GM23338 (cell line): ENCODE results near the gene ASIC3. TPM values are rescaled to one million over a fixed set of nuclear protein-coding genes. Genes with fewer than 3 reads are reported as not detected.

Source experiments
- ATAC-seq: fragments of 200-7000 bp; cut with Tn5 transposase; 3 replicates; pipeline ENCODE4 v1.9.1; 2020
- DNase-seq: peaks from one replicate; pipeline ENCODE4 v3.0.0-alpha.2; 2015; ENCODE audit warnings: low spot score
- H2AFZ ChIP-seq: fragments of 200-600 bp; sonication (generic); 2 replicates; pipeline ENCODE4 v1.8.0; 2016; ENCODE audit warnings: antibody characterized with exemption, mild to moderate bottlenecking, moderate library complexity
- H3F3A ChIP-seq: fragments of 200-600 bp; sonication (generic); replicated peaks from 2 replicates; pipeline ENCODE4 v1.8.0; 2017; ENCODE audit warnings: antibody characterized with exemption, mixed run types, low read depth
- H3K27ac ChIP-seq: fragments of 200-600 bp; sonication (generic); 2 replicates; pipeline ENCODE4 v1.6.1; 2016; ENCODE audit warnings: low read depth
- H3K27me3 ChIP-seq: fragments of 200-600 bp; sonication (generic); 2 replicates; pipeline ENCODE4 v1.8.0; 2016; ENCODE audit warnings: mild to moderate bottlenecking, mixed run types, moderate library complexity; ENCODE audit not compliant: insufficient read depth
- H3K36me3 ChIP-seq: fragments of 200-600 bp; sonication (generic); 2 replicates; pipeline ENCODE4 v1.8.0; 2016; ENCODE audit warnings: mild to moderate bottlenecking; ENCODE audit not compliant: insufficient read depth
- H3K4me1 ChIP-seq: fragments of 200-600 bp; sonication (generic); 2 replicates; pipeline ENCODE4 v1.8.0; 2016; ENCODE audit warnings: mild to moderate bottlenecking, moderate library complexity; ENCODE audit not compliant: insufficient read depth
- H3K4me2 ChIP-seq: fragments of 200-600 bp; sonication (generic); 2 replicates; pipeline ENCODE4 v1.7.1; 2017; ENCODE audit warnings: mixed run types
- H3K4me3 ChIP-seq: fragments of 200-600 bp; sonication (generic); 2 replicates; pipeline ENCODE4 v1.6.1; 2016; ENCODE audit warnings: mixed run types
- H3K79me2 ChIP-seq: fragments of 200-600 bp; sonication (generic); replicated peaks from 2 replicates; pipeline ENCODE4 v1.8.0; 2017; ENCODE audit warnings: mild to moderate bottlenecking; ENCODE audit not compliant: insufficient read depth
- H3K9me2 ChIP-seq: fragments of 200-600 bp; sonication (generic); 2 replicates; pipeline ENCODE4 v1.8.0; 2017; ENCODE audit not compliant: insufficient read depth
- H4K20me1 ChIP-seq: fragments of 200-600 bp; sonication (generic); replicated peaks from 2 replicates; pipeline ENCODE4 v1.8.0; 2017; ENCODE audit warnings: mild to moderate bottlenecking; ENCODE audit not compliant: insufficient read depth
- H3K27ac Mint-ChIP-seq: 2 replicates; pipeline ENCODE4 v1.8.0; 2020; ENCODE audit warnings: inconsistent platforms, mild to moderate bottlenecking, moderate library complexity, mixed read lengths
- H3K27me3 Mint-ChIP-seq: 3 replicates; pipeline ENCODE4 v1.8.0; 2022; ENCODE audit warnings: low read depth, mild to moderate bottlenecking, moderate library complexity, mixed read lengths, inconsistent platforms; ENCODE audit not compliant: insufficient read depth, poor library complexity
- H3K36me3 Mint-ChIP-seq: 3 replicates; pipeline ENCODE4 v1.8.0; 2021; ENCODE audit warnings: low read depth, mild to moderate bottlenecking, inconsistent platforms, moderate library complexity, mixed read lengths
- H3K4me1 Mint-ChIP-seq: 3 replicates; pipeline ENCODE4 v1.8.0; 2020; ENCODE audit warnings: mild to moderate bottlenecking, inconsistent platforms, mixed read lengths
- H3K4me3 Mint-ChIP-seq: 3 replicates; pipeline ENCODE4 v1.8.0; 2021; ENCODE audit warnings: moderate library complexity, mild to moderate bottlenecking, inconsistent platforms, mixed read lengths
- H3K9me3 Mint-ChIP-seq: 3 replicates; pipeline ENCODE4 v1.8.0; 2020; ENCODE audit warnings: moderate library complexity, mild to moderate bottlenecking, inconsistent platforms, mixed read lengths
- CREB1 ChIP-seq: fragments of 250-450 bp; sonication (Bioruptor Pico); IDR thresholded peaks from 2 replicates; pipeline ENCODE4 v1.5.0; 2020; ENCODE audit warnings: low read depth, mild to moderate bottlenecking, moderate library complexity
- EZH2 ChIP-seq: fragments of 200-600 bp; sonication (generic); IDR thresholded peaks from one replicate; pipeline ENCODE4 v1.8.0; 2017; ENCODE audit warnings: antibody characterized with exemption, mild to moderate bottlenecking, low read depth; ENCODE audit not compliant: unreplicated experiment
- EZH2phosphoT487 ChIP-seq: fragments of 200-600 bp; sonication (generic); IDR thresholded peaks from one replicate; pipeline ENCODE4 v1.8.1; 2018; ENCODE audit warnings: antibody characterized with exemption; ENCODE audit not compliant: unreplicated experiment
- NANOG ChIP-seq: IDR thresholded peaks from 2 replicates; pipeline ENCODE4 v1.6.1; 2016; ENCODE audit warnings: antibody characterized with exemption, borderline replicate concordance
- POLR2AphosphoS5 ChIP-seq: IDR thresholded peaks from 2 replicates; pipeline ENCODE4 v1.6.1; 2016; ENCODE audit warnings: antibody characterized with exemption, low read depth
- REST ChIP-seq: IDR thresholded peaks from one replicate; pipeline ENCODE4 v1.6.1; 2018; ENCODE audit warnings: antibody characterized with exemption; ENCODE audit not compliant: unreplicated experiment
- ZNF114 ChIP-seq: fragments of 250-450 bp; sonication (Bioruptor Pico); IDR thresholded peaks from 2 replicates; pipeline ENCODE4 v1.5.0; 2020; ENCODE audit warnings: mild to moderate bottlenecking, moderate library complexity
- polyA plus RNA-seq: library from polyadenylated mRNA; unstranded; fragments of >200 nt; fragmentation: Nextera tagmentation; extraction: Ambion mirVana; gene quantifications from 2 replicates; pipeline ENCODE4 v1.2.1, GENCODE V29; 2016
- total RNA-seq: library from RNA; depleted of rRNA; stranded (reverse); fragments of >200 nt; shearing (Covaris generic); gene quantifications from 2 replicates; pipeline ENCODE4 v1.2.3, GENCODE V29; 2014

The ASIC3 gene
- total and polyA plus RNA-seq, 2 experiments from 2014 or later, result 0.87 to 0.90 TPM

GRCh38 chr7:151083824-151084160 is 35.5 kb downstream of the ASIC3 start:
- peaks cover 4% of the 10 kb centered on the region; the same call in 1 of the 3 replicates for H3K36me3 Mint-ChIP-seq
- Histone ChIP-seq H3K36me3 (no peaks in the 10 kb centered on the region), H3K4me3 (peak overlapping the region; percentile 79), H3K79me2 (peaks cover 21% of the 10 kb centered on the region), H3K27me3 (peaks cover 39% of the 10 kb centered on the region), H3F3A (peaks cover 20% of the 10 kb centered on the region), H3K4me1 (peaks cover 37% of the 10 kb centered on the region), H3K9me2 (no peaks in the 10 kb centered on the region), H2AFZ (peak overlapping the region; percentile 96), H3K27ac (no peak overlapping the region), H3K4me2 (peak overlapping the region; percentile 98), H4K20me1 (peaks cover 19% of the 10 kb centered on the region)
- ATAC-seq (no peak), DNase-seq (no peak)
- H3K27me3 Mint-ChIP-seq, result peaks cover 36% of the 10 kb centered on the region
- peaks cover 35% of the 10 kb centered on the region for H3K4me1 Mint-ChIP-seq
- H3K27ac Mint-ChIP-seq, result no peak overlapping the region
- peak overlapping the region; percentile 82 for H3K4me3 Mint-ChIP-seq
- peaks cover 2% of the 10 kb centered on the region; the same call in 1 of the 3 replicates for H3K9me3 Mint-ChIP-seq
- TF ChIP-seq CREB1 (CRISPR knock-in tag), result no peak
- TF ChIP-seq EZH2phosphoT487, result no peak
- TF ChIP-seq EZH2, result no peak

- Histone ChIP-seq H2AFZ (no peak overlapping the region), H3F3A (peaks cover 20% of the 10 kb centered on the region), H3K27ac (no peak overlapping the region), H3K4me3 (peak overlapping the region; percentile 75), H3K36me3 (no peaks in the 10 kb centered on the region), H4K20me1 (peaks cover 28% of the 10 kb centered on the region), H3K79me2 (peaks cover 30% of the 10 kb centered on the region), H3K4me2 (peak overlapping the region; percentile 96), H3K9me2 (no peaks in the 10 kb centered on the region), H3K4me1 (peaks cover 34% of the 10 kb centered on the region), H3K27me3 (peaks cover 51% of the 10 kb centered on the region)
- H3K4me1 Mint-ChIP-seq, result peaks cover 37% of the 10 kb centered on the region
- DNase-seq (no peak), ATAC-seq (no peak)
- H3K27ac Mint-ChIP-seq, result no peak overlapping the region
- H3K4me3 Mint-ChIP-seq, result peak overlapping the region; percentile 82
- H3K36me3 Mint-ChIP-seq, result peaks cover 9% of the 10 kb centered on the region; the same call in 2 of the 3 replicates
- peaks cover 43% of the 10 kb centered on the region for H3K27me3 Mint-ChIP-seq
- no peaks in the 10 kb centered on the region for H3K9me3 Mint-ChIP-seq
- TF ChIP-seq CREB1 (CRISPR knock-in tag) (no peak), EZH2 (no peak), POLR2AphosphoS5 (no peak), ZNF114 (no peak), REST (no peak), NANOG (no peak)
Observed at GRCh38 chr7:151085329-151085690, 37.0 kb downstream of the ASIC3 start.
